Fibroblast of pulmonary artery (primary cell): ENCODE measurements around the gene ARHGAP5.
"Not testable (repeated sequence)": the region's sequence is repeated elsewhere in the genome, so short reads cannot be mapped to it uniquely, and the experiment has no call there.

Experiments used
- DNase-seq: peaks from one replicate; pipeline ENCODE4 v3.0.0-alpha.2; 2010; ENCODE audit warnings: low read depth
- H3K4me3 ChIP-seq: replicated peaks from 2 replicates; pipeline ENCODE4 v1.5.1; 2011; ENCODE audit warnings: low read depth, mild to moderate bottlenecking, control low read depth, low read length, moderate library complexity
- CTCF ChIP-seq: IDR thresholded peaks from 2 replicates; pipeline ENCODE4 v1.5.1; 2011; ENCODE audit warnings: mild to moderate bottlenecking, control low read depth, low read length, inconsistent platforms; ENCODE audit errors: missing control alignments

Gene ARHGAP5

DNA sequence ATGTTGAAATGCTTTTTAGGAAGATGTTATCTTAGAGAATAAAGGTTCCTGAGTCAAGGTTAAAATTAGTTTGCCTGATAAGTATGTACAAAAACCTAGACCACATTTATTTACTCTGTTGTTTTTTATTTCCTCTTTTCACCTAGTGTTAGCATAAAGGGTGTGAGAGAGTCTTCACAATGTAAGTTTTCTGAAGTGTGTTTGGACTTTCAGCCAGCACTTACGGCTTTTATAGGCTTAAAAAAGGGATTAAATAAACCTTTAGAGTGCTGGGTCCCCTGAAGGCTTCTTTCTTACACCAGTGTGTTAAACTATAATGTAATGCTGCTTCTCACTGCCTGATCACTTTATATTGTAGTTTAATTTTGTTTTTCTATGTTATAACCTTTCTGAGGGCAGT, 27.2 kb downstream of the ARHGAP5 start:
- DNase-seq, result no peak
- no peak overlapping the region for H3K4me3 ChIP-seq
- TF ChIP-seq CTCF, result no peak

GRCh38 chr14:32104803-32105202, 27.7 kb downstream of the ARHGAP5 start:
- no peak overlapping the region for H3K4me3 ChIP-seq
- peak; percentile 13 for DNase-seq
- no peak for TF ChIP-seq CTCF

DNA sequence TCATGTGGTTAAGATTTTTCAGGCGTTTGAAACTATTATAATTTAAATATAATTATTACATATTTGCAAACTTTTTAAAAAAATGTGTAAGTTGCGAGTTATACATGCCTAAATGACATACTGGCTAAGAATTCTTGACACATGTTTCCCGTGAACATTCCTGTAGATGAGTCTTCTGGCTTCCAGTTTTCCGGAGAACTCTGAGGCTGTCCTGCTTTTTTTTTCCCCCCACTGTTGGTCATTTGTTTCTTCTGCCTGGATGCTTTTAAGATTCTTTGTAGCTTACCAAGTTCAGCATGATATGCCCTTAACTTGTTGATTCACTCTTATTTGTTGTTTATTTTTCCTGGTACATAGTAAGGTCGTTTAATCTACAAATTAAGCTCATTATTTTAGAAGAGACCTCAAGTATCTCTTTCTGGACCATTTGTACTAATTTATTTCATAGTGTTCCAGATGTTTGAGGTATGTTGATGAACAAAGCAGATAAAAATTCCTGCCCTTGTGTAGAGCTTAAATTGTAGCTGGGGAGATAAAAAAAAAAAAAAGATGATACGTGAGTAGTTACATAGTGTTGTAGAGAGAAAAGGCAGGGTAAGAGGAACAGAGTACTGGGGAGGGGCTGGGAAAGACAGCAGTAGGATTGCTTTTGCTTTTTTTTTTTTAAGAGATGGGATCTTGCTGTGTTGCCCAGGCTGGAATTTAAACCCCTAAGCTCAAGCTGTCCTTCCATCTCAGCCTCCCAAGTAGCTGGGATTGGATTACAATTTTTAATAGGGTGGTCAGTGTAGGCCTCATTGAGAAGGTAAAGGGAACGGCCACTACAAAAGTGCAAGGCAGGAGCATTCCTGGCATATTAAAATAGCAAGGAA, 32.8 kb downstream of the ARHGAP5 start:
- no peak for TF ChIP-seq CTCF
- H3K4me3 ChIP-seq, result no peak overlapping the region

GRCh38 chr14:32110548-32110896, 33.4 kb downstream of the ARHGAP5 start:
- no peak for DNase-seq
- no peak for TF ChIP-seq CTCF
- H3K4me3 ChIP-seq, result no peak overlapping the region

More for the DNA sequence above, 32.8 kb downstream of the ARHGAP5 start:
- DNase-seq, result peak; percentile 73

DNA sequence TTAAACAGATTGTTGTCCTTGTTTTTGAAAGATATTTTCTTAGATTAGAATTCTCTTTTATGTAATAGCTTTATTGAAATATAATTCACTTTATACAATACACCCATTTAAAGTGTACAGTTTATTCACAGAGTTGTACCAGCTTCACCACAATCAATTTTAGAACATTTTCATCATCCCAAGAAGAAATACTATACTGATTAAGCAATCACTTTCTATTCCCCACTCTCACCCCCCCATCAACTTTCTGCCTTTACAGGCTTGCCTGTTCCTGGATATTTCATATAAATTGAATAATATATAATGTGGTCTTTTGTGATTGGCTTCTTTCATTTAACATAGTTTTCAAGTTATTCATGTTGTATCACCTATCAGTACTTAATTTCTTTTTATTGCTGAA, 44.4 kb downstream of the ARHGAP5 start:
- no peak for TF ChIP-seq CTCF
- H3K4me3 ChIP-seq, result no peak overlapping the region
- DNase-seq, result no peak

GRCh38 chr14:32121948-32122347, 44.8 kb downstream of the ARHGAP5 start:
- H3K4me3 ChIP-seq, result no peak overlapping the region
- no peak for DNase-seq
- no peak for TF ChIP-seq CTCF

- H3K4me3 ChIP-seq, DNase-seq: not testable (repeated sequence)
These were observed 50.0 kb downstream of the ARHGAP5 start for GRCh38 chr14:32126899-32127730.

DNA sequence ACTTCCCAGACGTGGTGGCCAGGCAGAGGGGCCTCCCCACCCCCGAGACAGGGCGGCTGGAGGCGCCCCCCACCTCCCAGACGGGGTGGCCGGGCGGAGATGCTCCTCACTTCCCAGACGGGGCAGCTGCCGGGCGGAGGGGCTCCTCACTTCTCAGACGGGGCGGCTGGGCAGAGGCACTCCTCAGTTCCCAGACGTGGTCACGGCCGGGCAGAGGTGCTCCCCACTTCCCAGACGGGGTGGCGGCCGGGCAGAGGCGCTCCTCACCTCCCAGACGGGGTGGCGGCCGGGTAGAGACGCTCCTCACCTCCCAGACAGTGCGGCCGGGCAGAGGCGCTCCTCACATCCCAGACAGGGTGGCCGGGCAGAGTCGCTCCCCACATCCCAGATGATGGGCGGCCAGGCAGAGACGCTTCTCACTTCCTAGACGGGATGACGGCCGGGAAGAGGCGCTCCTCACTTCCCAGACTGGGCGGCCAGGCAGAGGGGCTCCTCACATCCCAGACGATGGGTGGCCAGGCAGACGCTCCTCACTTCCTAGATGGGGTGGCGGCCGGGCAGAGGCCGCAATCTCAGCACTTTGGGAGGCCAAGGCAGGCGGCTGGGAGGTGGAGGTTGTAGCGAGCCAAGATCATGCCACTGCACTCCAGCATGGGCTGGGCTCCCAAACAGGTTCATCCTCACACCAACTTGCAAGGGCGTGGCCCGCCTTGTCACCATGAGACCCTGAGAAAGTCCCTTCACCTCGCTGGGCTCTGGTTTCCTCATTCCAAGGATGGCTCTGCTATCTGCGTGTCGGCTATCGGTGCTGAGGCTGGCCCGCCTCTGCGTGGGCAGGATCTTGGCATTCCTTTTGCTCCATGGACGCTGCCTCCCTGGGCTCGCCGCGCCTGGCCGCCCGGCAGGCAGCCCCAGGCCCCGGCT, 50.9 kb downstream of the ARHGAP5 start:
- H3K4me3 ChIP-seq, DNase-seq: not testable (repeated sequence)
